Measurements from ENCODE around the gene GALNT3. TPM values are rescaled to one million over a fixed set of nuclear protein-coding genes. Genes with fewer than 3 reads are reported as not detected.

Gene GALNT3
- total RNA-seq = 13.7 and 38.2 TPM in 2 replicates

GRCh38 chr2:165793779-165794535 is at the start of gene GALNT3:
Gene GALNT3, minus strand, starts transcription at chr2:165794247. Its CDS starts 23,547 bp downstream, at chr2:165770700.

Other genes with a start within 250 kb of the GALNT3 start
- gene TTC21B, start 159.5 kb upstream of the GALNT3 start, total RNA-seq = 17.1 and 32.2 TPM in 2 replicates

Measured in placental epithelial cell (primary cell).